ENCODE data around the gene TTYH3. TPM values are rescaled to one million over a fixed set of nuclear protein-coding genes. Genes with fewer than 3 reads are reported as not detected.

TTYH3 gene
- total RNA-seq, 2 experiments from 2014 or later: 23.8 to 63.6 TPM

DNA sequence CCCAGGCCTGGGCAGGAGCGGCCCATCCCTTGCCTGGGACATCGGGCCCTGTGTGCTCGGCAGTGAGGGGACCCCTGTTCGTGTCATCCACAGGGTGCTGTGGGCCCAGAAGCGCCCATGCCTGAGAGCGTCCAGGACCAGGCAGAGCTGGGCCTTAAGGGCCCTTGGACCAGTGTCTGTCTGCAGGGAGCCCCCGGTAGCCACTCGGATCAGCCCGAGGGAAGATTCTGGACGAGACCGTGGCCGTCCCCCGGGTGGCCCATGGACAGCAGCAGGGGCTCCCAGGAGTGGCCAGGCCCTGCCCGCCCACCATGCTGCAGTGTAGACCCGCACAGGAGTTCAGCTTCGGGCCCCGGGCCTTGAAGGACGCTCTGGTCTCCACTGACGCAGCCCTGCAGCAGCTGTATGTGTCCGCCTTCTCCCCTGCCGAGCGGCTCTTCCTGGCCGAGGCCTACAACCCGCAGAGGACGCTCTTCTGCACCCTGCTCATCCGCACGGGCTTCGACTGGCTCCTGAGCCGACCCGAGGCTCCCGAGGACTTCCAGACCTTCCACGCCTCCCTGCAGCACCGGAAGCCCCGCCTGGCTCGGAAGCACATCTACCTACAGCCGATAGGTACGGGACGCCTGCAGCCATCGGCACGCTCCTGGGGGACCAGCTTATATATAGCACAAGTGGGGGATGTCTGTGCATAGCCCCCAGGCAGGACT is 68.5 kb downstream of the TTYH3 start:
- peaks cover 14% of the 10 kb centered on the region for H3K4me1 ChIP-seq (ENCODE audit: insufficient read depth, low read length, poor library complexity, severe bottlenecking)
- no peaks in the 10 kb centered on the region for H4K20me1 ChIP-seq (ENCODE audit: insufficient read depth, low read length)
- intact Hi-C loops (cut with micrococcal nuclease; ENCODE audit: unreplicated experiment): no loop called here
- H3K36me3 ChIP-seq (ENCODE audit: insufficient read depth, low read length): no peaks in the 10 kb centered on the region
- H3K4me2 ChIP-seq (ENCODE audit: low read length): no peak overlapping the region
- no peak for DNase-seq (ENCODE audit: low spot score)
- TF ChIP-seq, protein P1, sequence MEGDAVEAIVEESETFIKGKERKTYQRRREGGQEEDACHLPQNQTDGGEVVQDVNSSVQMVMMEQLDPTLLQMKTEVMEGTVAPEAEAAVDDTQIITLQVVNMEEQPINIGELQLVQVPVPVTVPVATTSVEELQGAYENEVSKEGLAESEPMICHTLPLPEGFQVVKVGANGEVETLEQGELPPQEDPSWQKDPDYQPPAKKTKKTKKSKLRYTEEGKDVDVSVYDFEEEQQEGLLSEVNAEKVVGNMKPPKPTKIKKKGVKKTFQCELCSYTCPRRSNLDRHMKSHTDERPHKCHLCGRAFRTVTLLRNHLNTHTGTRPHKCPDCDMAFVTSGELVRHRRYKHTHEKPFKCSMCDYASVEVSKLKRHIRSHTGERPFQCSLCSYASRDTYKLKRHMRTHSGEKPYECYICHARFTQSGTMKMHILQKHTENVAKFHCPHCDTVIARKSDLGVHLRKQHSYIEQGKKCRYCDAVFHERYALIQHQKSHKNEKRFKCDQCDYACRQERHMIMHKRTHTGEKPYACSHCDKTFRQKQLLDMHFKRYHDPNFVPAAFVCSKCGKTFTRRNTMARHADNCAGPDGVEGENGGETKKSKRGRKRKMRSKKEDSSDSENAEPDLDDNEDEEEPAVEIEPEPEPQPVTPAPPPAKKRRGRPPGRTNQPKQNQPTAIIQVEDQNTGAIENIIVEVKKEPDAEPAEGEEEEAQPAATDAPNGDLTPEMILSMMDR (conservative IDR thresholded peaks at IDR 0.05; ENCODE audit: low read length): no peak
- TF ChIP-seq EZH2phosphoT487 (IDR thresholded peaks at IDR 0.05; ENCODE audit: borderline replicate concordance, low read depth, low read length): no peak
- no peak overlapping the region for H3K4me3 ChIP-seq (ENCODE audit: low read depth, low read length, poor library complexity, severe bottlenecking)
- ChIA-PET CTCF (ENCODE audit: unreplicated experiment) (interaction anchor here (0.8 kb wide), 1 partner anchor 10 kb away, joined by 3 read pairs; no protein-coding TSS in a partner anchor), POLR2A (interaction anchor here (1.2 to 5.6 kb wide), 2 partner anchors 10 kb away, joined by 3 to 36 read pairs; no protein-coding TSS in a partner anchor)
- H3K79me2 ChIP-seq (ENCODE audit: insufficient read depth, low read depth, low read length): no peaks in the 10 kb centered on the region
- no TSS peak for BruUV-seq (replicated peaks)
- H3K9me2 ChIP-seq (ENCODE audit: insufficient read depth, low read length): no peaks in the 10 kb centered on the region
- H2AFZ ChIP-seq (ENCODE audit: low read length): no peak overlapping the region
- H3K9me3 ChIP-seq (ENCODE audit: low read length): no peaks in the 10 kb centered on the region
- no peak overlapping the region for H3K27ac ChIP-seq (ENCODE audit: low read depth, low read length, poor library complexity, severe bottlenecking)

DNA sequence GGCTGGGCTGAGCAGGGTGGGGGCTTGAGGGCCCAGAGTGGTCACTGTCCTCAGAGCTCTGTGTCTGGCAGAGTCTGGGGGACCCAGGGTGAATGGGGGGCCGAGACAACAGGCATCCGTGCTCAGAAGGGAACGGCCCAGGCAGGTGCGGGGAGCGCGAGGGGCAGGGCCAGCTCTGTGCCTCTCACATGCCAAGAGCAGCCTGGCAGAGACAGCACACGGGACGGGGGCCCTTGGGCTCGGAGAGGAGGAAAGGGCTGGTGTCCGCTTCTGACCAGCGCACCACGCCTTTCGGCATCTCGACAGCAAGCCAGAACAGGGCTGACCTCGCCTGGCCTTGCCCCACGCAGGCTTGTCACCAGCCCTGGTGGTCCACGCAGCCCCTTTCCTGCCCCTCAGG is 69.6 kb downstream of the TTYH3 start:
- intact Hi-C loops (cut with micrococcal nuclease; ENCODE audit: unreplicated experiment): no loop called here
- ChIA-PET POLR2A (interaction anchor here (1.2 to 5.6 kb wide), 2 partner anchors 9 to 12 kb away, joined by 3 to 36 read pairs; no protein-coding TSS in a partner anchor), CTCF (ENCODE audit: unreplicated experiment) (interaction anchor here (0.6 to 1.0 kb wide), 2 partner anchors 8 to 16 kb away, joined by 3 read pairs; no protein-coding TSS in a partner anchor)
- H3K4me1 ChIP-seq (ENCODE audit: insufficient read depth, low read length, poor library complexity, severe bottlenecking): peaks cover 14% of the 10 kb centered on the region
- BruUV-seq (replicated peaks): no TSS peak
- H2AFZ ChIP-seq (ENCODE audit: low read length): no peak overlapping the region
- H3K27ac ChIP-seq (ENCODE audit: low read depth, low read length, poor library complexity, severe bottlenecking): no peak overlapping the region
- H3K36me3 ChIP-seq (ENCODE audit: insufficient read depth, low read length): no peaks in the 10 kb centered on the region
- TF ChIP-seq EZH2phosphoT487 (IDR thresholded peaks at IDR 0.05; ENCODE audit: borderline replicate concordance, low read depth, low read length): no peak
- TF ChIP-seq, protein P1 (conservative IDR thresholded peaks at IDR 0.05; ENCODE audit: low read length): no peak
- H3K4me3 ChIP-seq (ENCODE audit: low read depth, low read length, poor library complexity, severe bottlenecking): no peak overlapping the region
- H4K20me1 ChIP-seq (ENCODE audit: insufficient read depth, low read length): no peaks in the 10 kb centered on the region
- no peaks in the 10 kb centered on the region for H3K9me2 ChIP-seq (ENCODE audit: insufficient read depth, low read length)
- no peak for DNase-seq (ENCODE audit: low spot score)
- H3K4me2 ChIP-seq (ENCODE audit: low read length): no peak overlapping the region
- H3K79me2 ChIP-seq (ENCODE audit: insufficient read depth, low read depth, low read length): no peaks in the 10 kb centered on the region
- H3K9me3 ChIP-seq (ENCODE audit: low read length): no peaks in the 10 kb centered on the region

Data from OCI-LY7 (cell line).